ENCODE measurements around the gene ATP2A1.
A peak's percentile ranks its signal among the peaks of the same experiment; 100 is the strongest.
"Not testable (repeated sequence)": the region's sequence is repeated elsewhere in the genome, so short reads cannot be mapped to it uniquely, and the experiment has no call there.

The ATP2A1 gene

GRCh38 chr16:28924762-28925385, 46.6 kb downstream of the ATP2A1 start, which contains the start of gene RABEP2:
TSS of gene RABEP2 (minus strand) at chr16:28925238. CDS start at chr16:28925163, 75 bp downstream.
- H3K4me1 ChIP-seq, result peaks cover 26 to 76% (median 71%) of the 10 kb centered on the region in 10 experiments
- peak within 1 kb of the TSS; percentile 97 to 100 (median 99) for H3K4me2 ChIP-seq
- H3K36me3 ChIP-seq, result peaks cover 1 to 31% (median 20%) of the 10 kb centered on the region in 11 experiments; a peak in 21 of 22 replicates
- TF ChIP-seq Cebpa-rat (IDR thresholded peaks at IDR 0.05), result no peak
- H3K27ac ChIP-seq, result peak within 1 kb of the TSS; percentile 93 to 100 (median 99)
- H3K27me3 ChIP-seq, result no peaks in the 10 kb centered on the region
- peaks cover 0 to 17% (median 0%) of the 10 kb centered on the region in 11 experiments; a peak in 6 of 22 replicates for H4K20me1 ChIP-seq
- H3K9ac ChIP-seq, result peak within 1 kb of the TSS; percentile 93 to 99 (median 99)
- peak within 1 kb of the TSS; percentile 67 to 87 (median 76) for H3K4me3 ChIP-seq
- H3K9me3 ChIP-seq (replicated peaks in 1 of 11), result no peaks in the 10 kb centered on the region

- Histone ChIP-seq H3K27me3 (no peaks in the 10 kb centered on the region), H3K27ac (peak overlapping the region; percentile 93 to 100 (median 99)), H3K36me3 (peaks cover 0 to 26% (median 17%) of the 10 kb centered on the region in 11 experiments; a peak in 19 of 22 replicates), H3K4me1 (peaks cover 33 to 82% (median 76%) of the 10 kb centered on the region in 10 experiments), H4K20me1 (peaks cover 0 to 17% (median 0%) of the 10 kb centered on the region in 11 experiments; a peak in 6 of 22 replicates), H3K9me3 (replicated peaks in 1 of 11) (no peaks in the 10 kb centered on the region), H3K9ac (peak overlapping the region; percentile 93 to 99 (median 99)), H3K4me2 (peak overlapping the region; percentile 76 to 99 (median 88)), H3K4me3 (peak overlapping the region; percentile 67 to 87 (median 76))
- TF ChIP-seq Cebpa-rat (IDR thresholded peaks at IDR 0.05), result no peak
Observed at GRCh38 chr16:28925386-28926228, 47.3 kb downstream of the ATP2A1 start.

GRCh38 chr16:28926284-28926683, 48.0 kb downstream of the ATP2A1 start:
- Histone ChIP-seq H3K36me3 (peaks cover 0 to 19% (median 11%) of the 10 kb centered on the region in 11 experiments; a peak in 19 of 22 replicates), H3K9ac (peak overlapping the region; percentile 93 to 99 (median 99)), H3K4me1 (peaks cover 37 to 83% (median 76%) of the 10 kb centered on the region in 10 experiments), H3K27ac (peak overlapping the region in 10 of 11 experiments; percentile 93 to 100 (median 99); a peak in 20 of 22 replicates), H4K20me1 (peaks cover 0 to 17% (median 0%) of the 10 kb centered on the region in 11 experiments; a peak in 6 of 22 replicates), H3K4me2 (peak overlapping the region; percentile 76 to 99 (median 88)), H3K4me3 (peak overlapping the region; percentile 67 to 87 (median 76))
- not testable (repeated sequence) for H3K9me3 ChIP-seq (replicated peaks in 1 of 11); H3K27me3 ChIP-seq

DNA sequence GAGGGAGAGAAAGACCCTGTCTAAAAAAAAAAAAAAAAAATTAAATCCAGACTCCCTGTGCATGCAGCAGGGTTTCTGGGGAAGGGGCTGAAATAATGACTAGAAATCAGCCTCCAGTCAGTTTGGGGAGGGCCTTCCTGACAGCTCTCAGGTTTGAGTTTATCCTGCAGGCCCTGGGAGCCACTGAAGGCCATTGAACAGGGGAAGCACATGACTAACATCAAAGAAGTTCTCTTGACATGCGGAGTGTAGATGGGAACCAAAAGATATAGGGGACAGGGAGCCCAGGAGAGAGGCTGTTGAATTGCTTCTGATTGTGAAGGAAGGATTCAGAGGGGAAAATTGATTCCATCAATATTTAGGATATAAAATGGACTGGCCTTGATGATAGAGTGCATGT, 49.5 kb downstream of the ATP2A1 start:
- Histone ChIP-seq H3K27me3 (no peaks in the 10 kb centered on the region), H3K4me1 (peaks cover 45 to 72% (median 65%) of the 10 kb centered on the region in 10 experiments), H3K9me3 (replicated peaks in 1 of 11) (no peaks in the 10 kb centered on the region), H3K36me3 (peaks cover 0 to 7% (median 0%) of the 10 kb centered on the region in 11 experiments; a peak in 11 of 22 replicates), H4K20me1 (peaks cover 0 to 17% (median 0%) of the 10 kb centered on the region in 11 experiments; a peak in 6 of 22 replicates), H3K4me2 (peak overlapping the region in 7 of 11 experiments; percentile 17 to 97 (median 46); a peak in 12 of 22 replicates), H3K9ac (peak overlapping the region in 2 of 11 experiments; percentile 2 to 3; a peak in 1 of 22 replicates), H3K4me3 (no peak overlapping the region), H3K27ac (peak overlapping the region in 2 of 11 experiments; percentile 23 to 94; a peak in 2 of 22 replicates)
- TF ChIP-seq Cebpa-rat (IDR thresholded peaks at IDR 0.05), result no peak

DNA sequence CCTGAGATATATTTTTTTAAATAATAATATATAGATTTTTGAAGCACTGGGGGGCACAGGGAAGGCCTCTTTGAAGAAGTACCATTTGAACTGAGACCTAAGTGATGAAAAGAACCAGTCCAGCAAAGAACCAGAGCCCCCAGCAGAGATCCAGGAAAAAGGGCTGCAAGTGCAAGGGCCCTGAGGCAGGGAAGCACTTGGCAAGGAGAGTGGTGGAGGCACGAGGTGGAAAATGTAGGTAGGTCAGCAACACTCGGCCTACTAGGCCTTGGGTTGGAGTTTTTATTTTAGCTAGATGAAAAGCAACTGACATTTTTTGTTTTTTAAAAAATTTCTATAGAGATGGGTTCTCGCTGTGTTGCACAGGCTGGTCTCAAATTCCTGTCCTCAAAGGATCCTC, 51.9 kb downstream of the ATP2A1 start:
- no peaks in the 10 kb centered on the region for H3K9me3 ChIP-seq (replicated peaks in 1 of 11)
- peak overlapping the region in 7 of 10 experiments; percentile 74 to 95 (median 89); a peak in 8 of 20 replicates for H3K4me3 ChIP-seq
- H3K36me3 ChIP-seq, result peaks cover 0 to 21% (median 17%) of the 10 kb centered on the region in 11 experiments; a peak in 16 of 22 replicates
- no peak for TF ChIP-seq Cebpa-rat (IDR thresholded peaks at IDR 0.05)
- peak overlapping the region; percentile 82 to 98 (median 94) for H3K4me2 ChIP-seq
- H3K27me3 ChIP-seq, result no peaks in the 10 kb centered on the region
- H3K27ac ChIP-seq, result peak overlapping the region; percentile 61 to 94 (median 92); a peak in 21 of 22 replicates
- peak overlapping the region; percentile 70 to 96 (median 92); a peak in 21 of 22 replicates for H3K9ac ChIP-seq
- peaks cover 0 to 13% (median 0%) of the 10 kb centered on the region in 11 experiments; a peak in 4 of 22 replicates for H4K20me1 ChIP-seq
- peaks cover 34 to 76% (median 71%) of the 10 kb centered on the region in 10 experiments for H3K4me1 ChIP-seq

DNA sequence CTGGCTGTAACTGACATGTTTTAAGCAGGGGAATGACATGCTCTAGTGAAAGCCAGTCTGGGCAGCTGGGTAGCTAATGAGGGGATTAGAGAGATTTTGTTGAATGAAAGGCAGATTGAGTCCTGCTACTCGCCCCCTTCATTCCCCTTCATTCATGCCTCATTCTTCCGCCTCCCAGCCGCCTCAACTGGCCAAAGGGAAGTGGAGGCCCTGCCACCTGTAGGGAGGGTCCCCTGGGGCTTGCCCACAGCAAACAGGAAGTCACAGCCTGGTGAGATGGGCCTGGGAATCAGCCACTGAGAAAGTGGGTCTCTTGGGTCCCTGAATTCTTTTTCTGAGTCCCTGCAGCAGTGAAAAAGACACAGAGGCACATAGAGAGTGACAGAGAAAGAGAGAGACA, 52.4 kb downstream of the ATP2A1 start:
- TF ChIP-seq Cebpa-rat (IDR thresholded peaks at IDR 0.05), result no peak
- Histone ChIP-seq H3K4me3 (peak overlapping the region in 9 of 10 experiments; percentile 0 to 95 (median 89); a peak in 16 of 20 replicates), H3K4me2 (peak overlapping the region; percentile 82 to 98 (median 94))

DNA sequence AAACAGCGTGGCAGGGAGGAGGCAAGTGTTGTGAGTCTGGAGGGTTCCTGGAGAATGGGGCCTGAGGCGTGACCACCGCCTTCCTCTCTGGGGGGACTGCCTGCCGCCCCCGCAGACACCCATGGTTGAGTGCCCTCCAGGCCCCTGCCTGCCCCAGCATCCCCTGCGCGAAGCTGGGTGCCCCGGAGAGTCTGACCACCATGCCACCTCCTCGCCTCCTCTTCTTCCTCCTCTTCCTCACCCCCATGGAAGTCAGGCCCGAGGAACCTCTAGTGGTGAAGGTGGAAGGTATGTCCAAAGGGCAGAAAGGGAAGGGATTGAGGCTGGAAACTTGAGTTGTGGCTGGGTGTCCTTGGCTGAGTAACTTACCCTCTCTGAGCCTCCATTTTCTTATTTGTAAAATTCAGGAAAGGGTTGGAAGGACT, 53.5 kb downstream of the ATP2A1 start, which contains the start of gene CD19:
Gene CD19 (plus strand): TSS at position 171 of the 425 bp plus-strand sequence. CDS start 30 bp downstream, at position 201.
- TF ChIP-seq Cebpa-rat (IDR thresholded peaks at IDR 0.05), result no peak
- Histone ChIP-seq H3K9me3 (replicated peaks in 1 of 11) (peaks cover 0 to 6% (median 0%) of the 10 kb centered on the region in 11 experiments; a peak in 2 of 22 replicates), H3K4me3 (peak within 1 kb of the TSS; percentile 37 to 95 (median 87)), H3K27ac (peak within 1 kb of the TSS; percentile 81 to 94 (median 92)), H3K4me1 (peaks cover 49 to 90% (median 83%) of the 10 kb centered on the region in 10 experiments), H3K9ac (peak within 1 kb of the TSS; percentile 79 to 96 (median 92)), H3K36me3 (peaks cover 0 to 37% (median 33%) of the 10 kb centered on the region in 11 experiments; a peak in 18 of 22 replicates), H4K20me1 (peaks cover 0 to 27% (median 2%) of the 10 kb centered on the region in 11 experiments; a peak in 10 of 22 replicates), H3K4me2 (peak within 1 kb of the TSS; percentile 82 to 98 (median 94)), H3K27me3 (no peaks in the 10 kb centered on the region)

More for the DNA sequence above, 52.4 kb downstream of the ATP2A1 start:
- Histone ChIP-seq H3K27ac (peak overlapping the region; percentile 61 to 94 (median 92); a peak in 21 of 22 replicates), H3K4me1 (peaks cover 37 to 80% (median 76%) of the 10 kb centered on the region in 10 experiments), H4K20me1 (peaks cover 0 to 16% (median 0%) of the 10 kb centered on the region in 11 experiments; a peak in 5 of 22 replicates), H3K9ac (peak overlapping the region; percentile 70 to 96 (median 92)), H3K27me3 (no peaks in the 10 kb centered on the region), H3K9me3 (replicated peaks in 1 of 11) (no peaks in the 10 kb centered on the region), H3K36me3 (peaks cover 0 to 26% (median 22%) of the 10 kb centered on the region in 11 experiments; a peak in 16 of 22 replicates)

Data from BLaER1 treated with 17β-estradiol and CSF1 and Interleukin-3, amounts not matched to agents 10 nM and 100 nM (cell line).